ENCODE measurements around the gene ETV1.
A peak's percentile ranks its signal among the peaks of the same experiment; 100 is the strongest.

ETV1 gene

DNA sequence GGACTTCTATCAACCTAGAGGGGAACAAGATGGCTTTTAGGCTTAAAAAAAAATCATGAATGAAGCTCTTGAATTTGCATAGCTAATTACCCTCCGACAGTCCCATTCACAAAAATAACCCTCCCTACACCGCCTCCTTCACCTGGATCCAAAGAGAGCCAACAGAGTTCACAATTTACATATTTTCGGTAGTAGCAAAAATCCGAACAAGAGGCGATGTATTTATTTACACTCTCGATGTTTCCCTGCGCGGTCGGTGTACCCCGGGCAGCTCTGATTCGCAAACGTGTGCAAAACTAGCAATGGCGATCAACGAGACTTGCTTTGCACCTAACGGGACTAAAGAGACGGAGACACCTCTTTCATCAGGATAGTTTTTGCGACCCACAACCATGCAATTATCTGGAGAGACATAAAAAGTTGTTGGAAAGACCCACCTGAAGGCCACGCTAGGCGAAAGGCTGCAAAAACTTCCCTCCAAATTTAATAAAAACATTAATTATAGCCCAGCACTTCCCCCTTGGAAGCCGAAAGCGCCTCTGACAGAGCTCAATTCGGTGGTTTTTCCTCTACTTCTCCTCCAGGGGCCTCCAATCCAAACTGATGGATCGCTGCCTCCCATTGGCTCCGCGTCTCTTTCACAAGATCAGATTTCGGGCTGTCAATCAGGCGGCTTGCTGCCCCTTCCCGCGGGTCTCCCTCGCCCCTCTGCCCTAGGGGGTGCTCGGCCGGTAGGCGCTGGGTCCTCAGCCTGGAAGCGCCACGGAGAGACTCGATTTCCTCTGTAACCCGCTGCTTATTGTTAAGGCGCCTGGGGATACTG lies at the start of gene ETV1:
Gene ETV1 (minus strand): TSS at position 541 of the 823 bp plus-strand sequence. CDS start 614 bp downstream, outside the sequence.
- peak; percentile 11 for ATAC-seq
- Mint-ChIP-seq H3K4me1 (no peaks in the 10 kb centered on the region), H3K27me3 (no peaks in the 10 kb centered on the region), H3K27ac (no peak within 1 kb of the TSS), H3K4me3 (no peak within 1 kb of the TSS), H3K9me3 (no peaks in the 10 kb centered on the region)
- no peak for DNase-seq

DNA sequence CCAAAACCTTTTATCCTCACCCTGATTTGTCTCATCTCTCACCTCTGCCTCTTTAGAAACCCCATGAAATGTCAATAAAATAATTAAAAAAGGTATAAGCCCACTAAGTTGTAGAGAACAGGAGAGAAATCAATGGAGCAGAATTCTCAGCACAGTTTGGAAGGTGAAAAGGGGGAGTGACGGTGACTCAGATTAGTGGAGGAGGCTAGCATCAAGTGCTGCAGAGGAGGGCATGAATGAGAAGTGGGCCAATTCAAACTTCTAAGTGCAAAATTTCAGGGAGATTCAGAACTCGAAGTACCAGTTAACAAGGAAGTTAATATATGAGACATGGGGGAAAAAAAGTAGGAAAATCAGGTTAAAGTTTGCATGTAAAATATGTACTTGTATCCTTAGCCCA lies 34.9 kb upstream of the ETV1 start:
- Mint-ChIP-seq H3K4me3 (no peak overlapping the region), H3K4me1 (no peaks in the 10 kb centered on the region), H3K27me3 (no peaks in the 10 kb centered on the region), H3K9me3 (no peaks in the 10 kb centered on the region), H3K27ac (no peak overlapping the region)
- DNase-seq, result no peak
- no peak for ATAC-seq

DNA sequence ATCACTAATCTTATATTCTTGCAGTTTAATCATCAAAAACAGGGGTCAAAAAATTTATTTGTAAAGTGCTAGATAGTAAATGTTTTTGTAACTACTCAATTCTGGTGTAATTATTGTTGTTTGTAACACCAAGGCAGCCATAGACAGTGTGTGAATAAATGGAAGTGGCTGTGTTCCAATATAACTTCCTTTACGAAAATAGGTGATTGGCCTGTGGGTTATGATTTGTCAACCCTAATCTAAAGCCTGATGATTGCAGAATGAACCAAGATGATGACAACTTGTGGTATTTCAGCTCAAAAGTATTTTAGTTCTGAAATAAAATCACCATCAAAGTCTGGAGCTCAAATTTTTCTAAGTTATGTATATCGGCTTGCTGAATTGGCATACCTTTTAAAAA lies 34.4 kb upstream of the ETV1 start:
- H3K27ac Mint-ChIP-seq, result no peak overlapping the region
- H3K4me3 Mint-ChIP-seq, result no peak overlapping the region
- no peak for DNase-seq
- H3K27me3 Mint-ChIP-seq, result no peaks in the 10 kb centered on the region
- ATAC-seq, result no peak
- H3K4me1 Mint-ChIP-seq, result no peaks in the 10 kb centered on the region
- H3K9me3 Mint-ChIP-seq, result no peaks in the 10 kb centered on the region

DNA sequence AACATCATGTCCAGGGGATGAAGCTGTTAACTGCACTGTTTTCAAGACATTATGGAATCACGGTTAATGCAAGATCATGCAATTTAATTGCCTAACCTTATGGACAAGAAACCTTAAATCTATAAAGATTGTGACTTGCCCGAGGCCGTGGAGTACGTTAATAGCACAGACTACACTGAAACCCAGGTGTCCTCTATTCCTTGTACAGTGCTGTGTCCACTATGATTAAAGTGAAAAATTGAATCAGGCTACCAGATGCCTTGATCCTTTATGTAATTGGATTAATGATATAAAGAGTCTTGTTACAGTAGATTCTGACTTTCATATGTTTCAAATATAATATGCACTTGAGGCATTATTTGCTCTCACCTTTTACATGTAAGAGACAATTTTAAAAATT lies 33.9 kb upstream of the ETV1 start:
- Mint-ChIP-seq H3K27ac (no peak overlapping the region), H3K4me3 (no peak overlapping the region), H3K9me3 (no peaks in the 10 kb centered on the region), H3K27me3 (no peaks in the 10 kb centered on the region), H3K4me1 (no peaks in the 10 kb centered on the region)
- ATAC-seq (no peak), DNase-seq (no peak)

DNA sequence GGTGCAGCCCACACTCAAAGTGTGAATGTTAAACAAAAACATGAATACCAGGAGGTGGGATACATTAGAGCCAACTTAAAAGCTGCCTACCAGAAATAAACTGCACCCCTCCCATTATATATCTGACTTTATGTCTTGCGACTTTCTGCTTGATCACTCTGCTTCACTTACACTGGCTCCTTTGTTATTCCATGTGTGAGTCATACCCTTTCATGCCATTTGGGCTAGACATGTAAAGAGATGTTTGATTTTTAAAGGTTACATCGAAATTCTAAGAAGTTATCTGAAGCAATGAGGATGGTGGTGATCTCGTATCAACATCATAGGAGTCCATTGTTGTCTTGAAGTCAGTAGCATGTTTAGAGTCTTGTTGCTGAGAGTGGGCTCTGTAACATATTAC lies 31.6 kb upstream of the ETV1 start:
- no peaks in the 10 kb centered on the region for H3K9me3 Mint-ChIP-seq
- DNase-seq, result no peak
- H3K27ac Mint-ChIP-seq, result no peak overlapping the region
- H3K27me3 Mint-ChIP-seq, result no peaks in the 10 kb centered on the region
- H3K4me3 Mint-ChIP-seq, result no peak overlapping the region
- ATAC-seq, result no peak
- no peaks in the 10 kb centered on the region for H3K4me1 Mint-ChIP-seq

DNA sequence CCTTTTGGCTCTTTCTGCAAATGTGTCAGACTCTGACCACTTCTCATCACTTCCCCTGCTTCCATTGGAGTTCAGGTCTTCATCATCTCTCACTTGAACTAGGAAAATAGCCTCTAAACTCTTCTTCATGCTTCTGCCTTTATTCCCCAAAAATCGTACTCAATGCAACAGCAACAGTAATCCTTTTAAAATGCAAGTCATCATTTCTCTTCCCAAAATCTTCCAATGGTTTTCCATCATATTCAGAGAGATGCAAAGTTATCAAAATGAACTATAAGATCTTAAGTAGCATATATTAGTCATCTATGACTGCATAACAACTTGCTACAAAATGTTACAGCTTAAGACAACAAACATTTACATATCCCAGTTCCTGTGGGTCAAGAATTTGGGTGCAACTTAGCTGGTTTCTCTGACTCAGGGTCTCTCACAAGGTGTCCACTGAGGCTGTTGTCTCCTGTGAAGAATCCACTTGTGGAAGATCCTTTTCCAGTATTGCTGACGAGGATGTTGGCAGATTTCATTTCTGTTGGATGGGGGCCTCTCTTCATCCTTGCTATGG lies 31.0 kb upstream of the ETV1 start:
- no peak overlapping the region for H3K27ac Mint-ChIP-seq
- H3K27me3 Mint-ChIP-seq, result no peaks in the 10 kb centered on the region
- no peak for ATAC-seq
- no peak overlapping the region for H3K4me3 Mint-ChIP-seq
- H3K9me3 Mint-ChIP-seq, result no peaks in the 10 kb centered on the region
- no peaks in the 10 kb centered on the region for H3K4me1 Mint-ChIP-seq
- DNase-seq, result no peak

DNA sequence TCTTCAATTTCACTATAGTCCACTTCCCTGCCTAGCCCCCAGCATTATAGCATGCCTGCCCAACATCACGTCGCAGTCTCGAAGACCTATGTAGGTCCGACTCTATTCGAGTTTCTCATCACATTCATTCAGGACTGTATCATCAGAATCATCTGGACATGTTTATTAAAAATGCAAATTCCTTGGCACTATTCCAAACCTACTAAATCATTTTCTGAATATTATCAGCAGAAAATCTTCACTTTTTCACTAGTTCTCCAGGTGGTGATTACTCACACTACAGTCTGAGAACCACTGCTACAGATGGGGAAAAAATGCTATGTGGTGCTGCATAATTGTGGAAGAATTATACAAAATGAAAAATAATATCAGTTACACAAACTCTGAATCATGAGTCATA lies 29.3 kb upstream of the ETV1 start:
- no peaks in the 10 kb centered on the region for H3K4me1 Mint-ChIP-seq
- H3K27ac Mint-ChIP-seq, result no peak overlapping the region
- H3K9me3 Mint-ChIP-seq, result no peaks in the 10 kb centered on the region
- ATAC-seq, result no peak
- H3K27me3 Mint-ChIP-seq, result no peaks in the 10 kb centered on the region
- no peak overlapping the region for H3K4me3 Mint-ChIP-seq
- no peak for DNase-seq

DNA sequence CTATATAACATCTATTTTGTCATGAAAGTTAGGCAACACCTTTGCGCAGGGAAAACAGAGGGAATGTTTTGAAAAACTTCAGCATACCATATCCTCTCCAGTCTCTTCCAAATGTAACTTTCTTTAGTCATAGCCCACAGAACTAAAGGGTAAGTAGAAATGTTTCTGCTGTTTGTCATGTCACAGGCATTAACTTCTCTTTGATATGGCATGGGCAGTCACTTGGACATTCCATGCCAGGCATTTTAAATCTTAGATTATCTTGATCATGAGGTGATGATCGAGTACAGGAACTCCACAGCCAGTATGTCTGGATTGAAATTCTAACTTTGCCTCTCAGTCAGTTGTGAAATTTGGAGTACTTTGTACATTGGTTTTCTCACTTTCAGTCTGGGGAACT lies 27.5 kb upstream of the ETV1 start:
- DNase-seq, result no peak
- Mint-ChIP-seq H3K4me1 (no peaks in the 10 kb centered on the region), H3K27me3 (no peaks in the 10 kb centered on the region), H3K27ac (no peak overlapping the region), H3K4me3 (no peak overlapping the region), H3K9me3 (no peaks in the 10 kb centered on the region)
- ATAC-seq, result no peak

DNA sequence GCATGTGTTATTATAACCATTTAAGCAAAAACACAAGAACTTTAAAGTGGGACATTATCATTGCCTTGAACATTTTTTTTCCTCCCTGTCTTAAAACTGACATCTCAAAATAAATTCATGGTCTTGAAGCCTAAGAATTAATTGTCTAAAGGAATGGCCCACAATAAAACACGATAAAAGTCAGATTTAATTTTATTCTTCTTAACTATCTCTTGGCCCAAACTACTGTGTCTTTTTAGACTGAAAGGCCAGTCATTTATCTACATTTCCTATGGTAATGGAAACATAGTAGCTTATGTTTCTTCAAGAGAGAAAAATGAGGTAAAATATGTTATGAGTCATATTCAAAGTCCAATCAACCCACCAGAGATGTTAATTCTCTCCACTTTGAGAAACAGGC lies 24.4 kb upstream of the ETV1 start:
- H3K27me3 Mint-ChIP-seq, result no peaks in the 10 kb centered on the region
- ATAC-seq (no peak), DNase-seq (no peak)
- no peak overlapping the region for H3K4me3 Mint-ChIP-seq
- no peaks in the 10 kb centered on the region for H3K4me1 Mint-ChIP-seq
- no peak overlapping the region for H3K27ac Mint-ChIP-seq
- no peaks in the 10 kb centered on the region for H3K9me3 Mint-ChIP-seq

DNA sequence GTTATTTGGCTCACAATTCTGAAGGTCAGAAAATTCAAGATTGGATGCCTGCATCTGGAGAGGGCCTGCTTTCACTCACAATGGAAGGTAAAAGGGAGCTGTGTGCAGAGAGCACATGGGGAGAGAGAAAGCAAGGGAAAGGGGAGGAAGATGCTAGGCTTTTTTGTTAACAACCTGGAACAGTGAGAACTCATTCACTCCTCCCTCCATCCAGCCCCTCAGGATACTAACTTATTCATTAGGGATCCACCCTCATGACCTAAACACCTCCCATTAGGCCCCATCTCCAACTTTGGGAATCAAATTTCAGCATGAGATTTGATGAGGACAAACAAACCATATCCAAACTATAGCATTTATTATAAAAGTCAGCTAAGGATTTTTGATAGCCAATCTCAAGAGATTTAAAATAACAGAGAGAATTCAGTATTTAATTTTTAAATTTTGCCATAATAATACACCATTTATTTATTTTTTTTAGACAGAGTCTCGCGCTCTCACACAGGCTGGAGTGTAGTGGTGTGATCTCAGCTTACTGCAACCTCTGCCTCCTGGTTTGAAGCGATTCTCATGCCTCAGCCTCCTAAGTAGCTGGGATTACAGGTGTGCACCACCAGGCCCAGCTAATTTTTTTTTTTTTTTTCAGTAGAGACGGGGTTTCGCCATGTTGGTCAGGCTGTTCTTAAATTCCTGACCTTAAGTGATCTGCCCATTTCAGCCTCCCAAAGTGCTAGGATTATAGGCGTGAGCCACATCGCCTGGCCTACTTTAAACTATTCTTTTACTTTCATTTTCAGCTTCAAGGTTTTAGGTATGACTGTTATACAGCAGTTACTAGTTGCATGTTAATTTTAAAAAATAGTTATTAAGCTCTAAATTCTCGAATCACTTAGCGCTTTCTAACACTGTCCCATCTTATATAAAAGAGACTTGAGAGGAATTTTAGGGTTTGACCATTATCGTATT lies 20.3 kb upstream of the ETV1 start:
- no peak overlapping the region for H3K4me3 Mint-ChIP-seq
- H3K9me3 Mint-ChIP-seq, result peaks cover 0 to 6% of the 10 kb centered on the region in 2 donors
- no peaks in the 10 kb centered on the region for H3K4me1 Mint-ChIP-seq
- no peak overlapping the region for H3K27ac Mint-ChIP-seq
- no peak for DNase-seq
- no peak for ATAC-seq
- no peaks in the 10 kb centered on the region for H3K27me3 Mint-ChIP-seq

DNA sequence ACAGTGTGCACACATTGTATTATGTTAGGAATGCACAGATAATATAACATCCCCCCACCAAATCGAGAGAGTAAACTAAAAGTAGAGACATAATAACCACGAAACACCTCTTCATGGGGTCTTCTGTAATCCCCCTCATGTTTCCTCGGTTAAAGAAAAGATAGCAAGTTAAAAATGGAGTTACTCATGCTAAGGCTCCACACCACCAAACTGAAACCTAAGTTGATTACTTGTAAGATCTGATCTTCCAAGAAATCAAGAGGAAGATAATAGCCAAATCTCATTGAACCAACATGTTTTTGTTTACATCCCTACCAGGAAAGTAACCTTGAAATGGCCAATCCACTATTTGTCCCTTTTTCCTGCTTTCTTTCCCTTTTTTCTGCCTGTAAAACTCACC lies 11.7 kb upstream of the ETV1 start:
- H3K27me3 Mint-ChIP-seq, result no peaks in the 10 kb centered on the region
- DNase-seq, result no peak
- no peak overlapping the region for H3K27ac Mint-ChIP-seq
- H3K4me1 Mint-ChIP-seq, result no peaks in the 10 kb centered on the region
- H3K9me3 Mint-ChIP-seq, result peaks cover 0 to 8% of the 10 kb centered on the region in 2 donors
- no peak for ATAC-seq
- H3K4me3 Mint-ChIP-seq, result no peak overlapping the region

DNA sequence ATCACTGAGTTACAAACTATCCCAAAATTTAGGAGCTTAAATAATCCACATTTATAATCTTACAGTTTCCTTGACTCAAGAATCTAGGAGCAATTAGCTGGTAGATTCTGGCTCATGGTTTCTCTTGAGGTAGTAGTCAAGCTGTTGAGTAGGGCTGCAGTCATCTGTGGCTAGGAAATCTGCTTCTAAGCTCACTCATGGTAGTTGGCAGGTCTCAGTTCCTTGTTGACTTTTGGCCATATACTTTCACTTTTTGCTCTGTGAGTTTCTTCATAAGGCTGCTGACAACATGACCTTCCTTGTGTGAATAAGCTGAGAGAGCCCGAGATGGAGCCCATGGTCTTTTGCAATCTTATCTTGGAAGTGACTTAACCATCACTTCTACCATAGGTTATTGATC lies 10.8 kb upstream of the ETV1 start:
- Mint-ChIP-seq H3K4me3 (no peak overlapping the region), H3K27ac (no peak overlapping the region), H3K4me1 (no peaks in the 10 kb centered on the region), H3K9me3 (peaks cover 0 to 5% of the 10 kb centered on the region in 2 donors), H3K27me3 (no peaks in the 10 kb centered on the region)
- ATAC-seq (no peak), DNase-seq (no peak)

DNA sequence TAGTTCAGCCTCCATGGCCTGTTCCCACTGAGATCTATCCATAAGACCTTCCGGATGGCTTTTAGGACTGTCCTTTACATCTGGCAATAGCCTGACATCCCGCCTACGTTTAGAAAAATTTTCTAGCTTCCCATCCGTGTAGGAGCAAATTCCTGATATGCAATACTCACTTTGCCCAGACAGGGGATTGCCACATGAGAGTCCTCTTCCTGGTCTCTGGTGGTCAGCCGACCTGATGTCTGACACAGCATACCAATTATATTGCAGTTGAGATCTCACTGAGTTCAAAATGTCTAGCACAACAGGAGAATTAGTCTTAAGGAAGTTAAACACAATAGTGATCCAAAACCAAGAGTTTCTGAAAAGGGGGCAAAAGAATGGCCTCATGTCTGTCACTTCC lies 9.4 kb upstream of the ETV1 start:
- Mint-ChIP-seq H3K27ac (no peak overlapping the region), H3K4me3 (no peak overlapping the region)

DNA sequence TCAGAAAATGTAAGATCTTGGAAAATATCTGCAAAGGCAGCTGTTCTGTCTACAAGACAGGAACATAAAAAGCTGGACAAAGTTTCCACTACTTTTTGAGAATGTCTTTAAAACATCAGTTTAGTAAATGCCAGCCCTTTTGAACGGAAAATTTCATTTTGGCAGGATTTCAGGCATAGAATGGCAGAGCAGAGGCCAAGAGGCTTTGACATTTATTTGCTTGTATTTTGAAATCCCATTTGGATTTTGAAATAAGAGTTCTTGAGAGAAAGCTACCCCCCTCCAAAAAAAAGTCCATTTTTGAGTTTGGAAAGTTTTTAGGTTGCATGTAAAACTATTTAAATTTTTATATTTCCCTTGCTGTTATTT lies 3.1 kb upstream of the ETV1 start:
- no peak overlapping the region for H3K27ac Mint-ChIP-seq
- H3K4me1 Mint-ChIP-seq, result no peaks in the 10 kb centered on the region
- no peaks in the 10 kb centered on the region for H3K27me3 Mint-ChIP-seq
- DNase-seq, result no peak
- no peak overlapping the region for H3K4me3 Mint-ChIP-seq
- peaks cover 0 to 5% of the 10 kb centered on the region in 2 donors for H3K9me3 Mint-ChIP-seq
- no peak for ATAC-seq

More for the DNA sequence above, 9.4 kb upstream of the ETV1 start:
- no peaks in the 10 kb centered on the region for H3K4me1 Mint-ChIP-seq
- ATAC-seq (no peak), DNase-seq (no peak)
- no peaks in the 10 kb centered on the region for H3K27me3 Mint-ChIP-seq
- H3K9me3 Mint-ChIP-seq, result peaks cover 0 to 5% of the 10 kb centered on the region in 2 donors

DNA sequence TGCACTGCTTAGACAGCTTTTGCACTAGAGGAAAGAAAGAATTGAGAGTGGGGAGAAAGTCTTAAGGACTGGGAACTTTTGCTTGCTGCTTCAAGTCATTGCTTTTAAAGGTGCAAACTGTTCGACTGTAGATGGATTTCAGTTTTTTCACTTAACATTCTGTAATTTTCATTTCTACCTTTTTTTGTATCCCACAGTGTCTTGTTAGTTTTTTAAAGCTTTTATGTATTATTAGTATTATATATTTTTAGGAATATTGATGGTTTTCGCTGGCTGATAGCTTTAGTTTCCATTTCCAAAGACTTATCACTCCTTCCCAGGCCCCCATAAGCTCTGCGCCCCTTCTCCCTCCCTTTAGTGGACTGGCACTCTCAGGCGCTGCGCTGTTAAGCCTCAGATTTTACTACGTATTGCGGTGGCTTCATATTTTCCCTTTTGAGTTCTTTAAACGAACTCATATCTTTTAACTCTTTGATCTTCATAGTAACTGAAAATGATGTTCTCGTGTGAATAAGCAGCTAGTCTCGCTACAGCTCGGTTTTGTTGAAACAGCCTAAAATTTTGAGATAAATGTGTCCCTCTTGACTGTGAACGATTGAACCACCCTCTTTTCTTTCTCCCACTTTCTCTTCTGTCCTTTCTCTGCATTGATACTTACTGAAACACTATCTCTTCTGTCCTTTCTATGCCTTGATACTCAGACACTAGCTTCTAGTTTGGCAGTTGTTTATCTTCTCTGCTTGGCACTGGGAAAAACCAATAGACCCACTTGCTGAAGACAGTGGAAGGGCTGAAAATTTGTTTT lies 2.5 kb upstream of the ETV1 start:
- Mint-ChIP-seq H3K27ac (no peak overlapping the region), H3K9me3 (peaks cover 0 to 5% of the 10 kb centered on the region in 2 donors), H3K27me3 (no peaks in the 10 kb centered on the region), H3K4me3 (no peak overlapping the region), H3K4me1 (no peaks in the 10 kb centered on the region)
- no peak for DNase-seq
- ATAC-seq, result peak; percentile 3
